GM12878 (cell line): Measurements from ENCODE around the gene ADAMTS6. TPM values are rescaled to one million over a fixed set of nuclear protein-coding genes. Genes with fewer than 3 reads are reported as not detected.

Source experiments
- ATAC-seq: fragments of 200-7000 bp; cut with Tn5 transposase; 3 replicates; pipeline ENCODE4 v1.9.1; 2020; ENCODE audit warnings: mild to moderate bottlenecking, moderate library complexity
- BruUV-seq: library from RNA; stranded (reverse); fragments of 400-500 nt; replicated peaks from 2 replicates; lab custom pipeline; 2021; lab: Mats Ljungman, UMichigan
- CTCF ChIA-PET: fragments of 300-600 bp; sonication (Branson Sonifier 250); formaldehyde crosslinking; extraction: SDS; loops from one replicate; lab custom pipeline; 2021; ENCODE audit warnings: inconsistent platforms; lab: Yijun Ruan, JAX
- POLR2A ChIA-PET: fragments of 350-600 bp; formaldehyde crosslinking; extraction: SDS; loops from one replicate; lab custom pipeline; 2021; ENCODE audit warnings: inconsistent platforms; lab: Charles Lee
- RAD21 ChIA-PET: fragments of 300-600 bp; sonication (Branson Sonifier 250); formaldehyde crosslinking; loops from one replicate; lab custom pipeline; 2023; ENCODE audit warnings: antibody characterized with exemption; ENCODE audit not compliant: unreplicated experiment; lab: Charles Lee
- SMC1A ChIA-PET: fragments of 300-600 bp; sonication (Branson Sonifier 250); formaldehyde crosslinking; loops from one replicate; lab custom pipeline; 2023; ENCODE audit not compliant: unreplicated experiment, uncharacterized antibody; lab: Charles Lee
- DNase-seq: peaks from one replicate; pipeline ENCODE4 v3.0.0-alpha.2; 2011; ENCODE audit warnings: low read depth, low spot score
- FAIRE-seq: peaks from 3 replicates; lab custom pipeline; 2011; peaks lifted over from hg19 to GRCh38; lab: Jason Lieb, UNC
- H2AFZ ChIP-seq: 2 replicates; pipeline ENCODE4 v1.6.0; 2011; ENCODE audit warnings: low read depth, low read length, control low read depth; ENCODE audit not compliant: control insufficient read depth
- H3K27ac ChIP-seq: 2 replicates; pipeline ENCODE4 v1.5.1; 2011; ENCODE audit warnings: control low read depth; ENCODE audit not compliant: control insufficient read depth, insufficient read depth
- H3K27me3 ChIP-seq, 2 experiments: replicated peaks in 1 of 2; 2 replicates each; pipeline versions ENCODE4 v1.6.0 to v1.6.1; 2011; ENCODE audit warnings: low read length in 1 of 2; ENCODE audit not compliant: control insufficient read depth in 2 of 2, insufficient read depth in 2 of 2
- H3K36me3 ChIP-seq, 2 experiments: 2 replicates each; pipeline ENCODE4 v1.5.1; 2011; ENCODE audit warnings: low read length in 1 of 2; ENCODE audit not compliant: control insufficient read depth in 2 of 2, insufficient read depth in 2 of 2
- H3K4me1 ChIP-seq: 2 replicates; pipeline ENCODE4 v1.6.1; 2011; ENCODE audit warnings: mild to moderate bottlenecking, low read length, moderate library complexity, mixed read lengths; ENCODE audit not compliant: control insufficient read depth, insufficient read depth
- H3K4me2 ChIP-seq: 2 replicates; pipeline ENCODE4 v1.6.0; 2011; ENCODE audit warnings: control low read depth; ENCODE audit not compliant: control insufficient read depth, insufficient read depth
- H3K4me3 ChIP-seq: fragments of 200-600 bp; sonication (generic); 2 replicates; pipeline ENCODE4 v1.5.1; 2016
- H3K79me2 ChIP-seq: 2 replicates; pipeline ENCODE4 v1.6.0; 2011; ENCODE audit warnings: low read length; ENCODE audit not compliant: control insufficient read depth, insufficient read depth
- H3K9ac ChIP-seq: 2 replicates; pipeline ENCODE4 v1.8.0; 2011; ENCODE audit warnings: low read length, control low read depth, mixed read lengths; ENCODE audit not compliant: control insufficient read depth, insufficient read depth
- H3K9me3 ChIP-seq: replicated peaks from 3 replicates; pipeline ENCODE4 v1.5.1; 2011; ENCODE audit warnings: mild to moderate bottlenecking, low read length; ENCODE audit not compliant: control insufficient read depth, insufficient read depth
- H4K20me1 ChIP-seq: 2 replicates; pipeline ENCODE4 v1.6.0; 2011; ENCODE audit not compliant: control insufficient read depth, insufficient read depth
- BACH1 ChIP-seq: fragments of 450-650 bp; IDR thresholded peaks from 2 replicates; pipeline ENCODE4 v1.6.1; 2017; ENCODE audit warnings: mild to moderate bottlenecking, borderline replicate concordance
- BCLAF1 ChIP-seq: fragments of 450-650 bp; IDR thresholded peaks from 2 replicates; pipeline ENCODE4 v1.6.1; 2017; ENCODE audit warnings: antibody characterized with exemption, mild to moderate bottlenecking, moderate library complexity
- CBX3 ChIP-seq: fragments of 200-600 bp; sonication (generic); IDR thresholded peaks from 2 replicates; pipeline ENCODE4 v1.6.1; 2016; ENCODE audit warnings: low read depth, borderline replicate concordance
- ESRRA ChIP-seq: IDR thresholded peaks from 2 replicates; pipeline ENCODE4 v1.6.1; 2012; ENCODE audit warnings: mild to moderate bottlenecking, low read length, improper control_type of control experiment
- FOS ChIP-seq: IDR thresholded peaks from 3 replicates; pipeline ENCODE4 v1.6.1; 2011; ENCODE audit warnings: borderline replicate concordance; ENCODE audit not compliant: insufficient read length; ENCODE audit errors: extremely low read depth
- HDGF ChIP-seq: fragments of 450-650 bp; IDR thresholded peaks from 2 replicates; pipeline ENCODE4 v1.6.1; 2016; ENCODE audit warnings: antibody characterized with exemption
- IRF5 ChIP-seq: fragments of 450-650 bp; IDR thresholded peaks from 2 replicates; pipeline ENCODE4 v1.6.1; 2017; ENCODE audit warnings: borderline replicate concordance
- LARP7 ChIP-seq: fragments of 450-650 bp; IDR thresholded peaks from 2 replicates; pipeline ENCODE4 v1.6.1; 2017; ENCODE audit warnings: mild to moderate bottlenecking
- NBN ChIP-seq: fragments of 450-650 bp; IDR thresholded peaks from 2 replicates; pipeline ENCODE4 v1.6.1; 2016
- NFXL1 ChIP-seq: fragments of 450-650 bp; IDR thresholded peaks from 2 replicates; pipeline ENCODE4 v1.6.1; 2017; ENCODE audit warnings: antibody characterized with exemption, mild to moderate bottlenecking, borderline replicate concordance
- NFYB ChIP-seq: IDR thresholded peaks from 2 replicates; pipeline ENCODE4 v1.6.1; 2011; ENCODE audit warnings: low read depth, mild to moderate bottlenecking, low read length, improper control_type of control experiment, moderate library complexity; ENCODE audit not compliant: insufficient read depth
- SPI1 ChIP-seq: IDR thresholded peaks from 2 replicates; pipeline ENCODE4 v1.6.1; 2011; ENCODE audit warnings: low read depth, mild to moderate bottlenecking, low read length, moderate library complexity, borderline replicate concordance; ENCODE audit not compliant: insufficient read depth
- in situ Hi-C: fragments of 300-500 bp; cut with MboI; formaldehyde crosslinking; loops from 9 replicates; pipeline ENCODE4 v1.14.3; 2018; ENCODE audit warnings: mixed read lengths
- intact Hi-C: fragments of 100-400 bp; cut with micrococcal nuclease; formaldehyde crosslinking; loops from one replicate; pipeline ENCODE4 v1.14.2; 2022; ENCODE audit not compliant: unreplicated experiment
- polyA plus RNA-seq, 11 experiments: library from polyadenylated mRNA; depleted of rRNA in 4 of 11; unstranded in 6 of 11; stranded (reverse) in 5 of 11; fragments of >200 nt; fragmentation: Nextera tagmentation in 4 of 11; fragmentation: Illumina TruSeq in 1 of 11; extraction: Ambion mirVana in 4 of 11; extraction: Trizol in 1 of 11; gene quantifications; 1 replicate in 1 of 11; 2 replicates in 10 of 11; pipeline versions ENCODE4 v1.2.1 to v1.2.3, GENCODE V29; 2011 to 2016; ENCODE audit warnings: inconsistent platforms in 2 of 11, missing spikeins in 2 of 11, low read depth in 1 of 11
- total RNA-seq, 4 experiments: library from RNA; depleted of rRNA in 3 of 4; stranded (reverse); fragments of >200 nt in 3 of 4; fragmentation: Illumina TruSeq in 1 of 4; extraction: Trizol in 1 of 4; gene quantifications; 2 replicates each; pipeline versions ENCODE4 v1.2.1 to v1.2.3, GENCODE V29; 2013 to 2021

The ADAMTS6 gene
- total and polyA plus RNA-seq, 10 of the 15 experiments (the other 5 are each of a cell fraction or from before 2014, with no cell fraction given) = 1.1 to 12.3 (median 6.5) TPM

- Histone ChIP-seq H3K4me3 (no peak overlapping the region), H3K79me2 (no peaks in the 10 kb centered on the region), H2AFZ (no peak overlapping the region), H3K9ac (no peak overlapping the region), H3K27me3 (no peaks in the 10 kb centered on the region), H3K9me3 (no peaks in the 10 kb centered on the region), H3K4me1 (no peaks in the 10 kb centered on the region), H3K27ac (no peak overlapping the region), H3K36me3 (no peaks in the 10 kb centered on the region), H4K20me1 (no peaks in the 10 kb centered on the region), H3K4me2 (no peak overlapping the region)
- CTCF ChIA-PET = no interaction called here
- ATAC-seq (no peak), DNase-seq (no peak), FAIRE-seq (no peak)
- intact Hi-C loops (no loop called here), in situ Hi-C loops (no loop called here)
- POLR2A ChIA-PET = no interaction called here
- RAD21 ChIA-PET = no interaction called here
- BruUV-seq = no TSS peak
- TF ChIP-seq NBN (no peak), BACH1 (no peak), ESRRA (no peak), HDGF (no peak), BCLAF1 (no peak), NFXL1 (no peak), SPI1 (no peak), FOS (no peak), LARP7 (no peak), CBX3 (no peak), IRF5 (no peak), NFYB (no peak)
- SMC1A ChIA-PET = no interaction called here
These were observed 340.2 kb downstream of the ADAMTS6 start for GRCh38 chr5:65141493-65141892.
